Measurements from ENCODE around the gene COL9A1. TPM values are rescaled to one million over a fixed set of nuclear protein-coding genes. Genes with fewer than 3 reads are reported as not detected.

The COL9A1 gene
- total RNA-seq, 1 donor = not detected

- TF ChIP-seq CTCF (IDR thresholded peaks at IDR 0.05; ENCODE audit: insufficient read depth, low read length) = no peak
- no peak overlapping the region for H3K4me3 ChIP-seq (ENCODE audit: low read depth, low read length)
- no peak for DNase-seq (ENCODE audit: low read depth)
Measured at GRCh38 chr6:70208235-70208790, 94.6 kb downstream of the COL9A1 start.

GRCh38 chr6:70198785-70199184, 104.1 kb downstream of the COL9A1 start:
- no peak overlapping the region for H3K4me3 ChIP-seq (ENCODE audit: low read depth, low read length)
- no peak for DNase-seq (ENCODE audit: low read depth)
- TF ChIP-seq CTCF (IDR thresholded peaks at IDR 0.05; ENCODE audit: insufficient read depth, low read length) = no peak

- TF ChIP-seq CTCF (IDR thresholded peaks at IDR 0.05; ENCODE audit: insufficient read depth, low read length) = no peak
- no peak overlapping the region for H3K4me3 ChIP-seq (ENCODE audit: low read depth, low read length)
- no peak for DNase-seq (ENCODE audit: low read depth)
Measured at GRCh38 chr6:70196531-70196930, 106.4 kb downstream of the COL9A1 start.

GRCh38 chr6:70194421-70194820, 108.5 kb downstream of the COL9A1 start:
- TF ChIP-seq CTCF (IDR thresholded peaks at IDR 0.05; ENCODE audit: insufficient read depth, low read length) = no peak
- no peak overlapping the region for H3K4me3 ChIP-seq (ENCODE audit: low read depth, low read length)

GRCh38 chr6:70188202-70188601, 114.7 kb downstream of the COL9A1 start:
- no peak for DNase-seq (ENCODE audit: low read depth)
- no peak overlapping the region for H3K4me3 ChIP-seq (ENCODE audit: low read depth, low read length)
- TF ChIP-seq CTCF (IDR thresholded peaks at IDR 0.05; ENCODE audit: insufficient read depth, low read length) = no peak

More at GRCh38 chr6:70194421-70194820, 108.5 kb downstream of the COL9A1 start:
- no peak for DNase-seq (ENCODE audit: low read depth)

GRCh38 chr6:70186461-70186860, 116.4 kb downstream of the COL9A1 start:
- TF ChIP-seq CTCF (IDR thresholded peaks at IDR 0.05; ENCODE audit: insufficient read depth, low read length) = no peak
- no peak for DNase-seq (ENCODE audit: low read depth)
- no peak overlapping the region for H3K4me3 ChIP-seq (ENCODE audit: low read depth, low read length)

- no peak for TF ChIP-seq CTCF (IDR thresholded peaks at IDR 0.05; ENCODE audit: insufficient read depth, low read length)
- no peak for DNase-seq (ENCODE audit: low read depth)
- no peak overlapping the region for H3K4me3 ChIP-seq (ENCODE audit: low read depth, low read length)
Measured at GRCh38 chr6:70184723-70185122, 118.2 kb downstream of the COL9A1 start.
